NCI-H187 (cell line): ENCODE measurements around the gene CCDC85A.

ENCODE experiments used
- DNase-seq, 2 experiments: peaks; one replicate each; lab custom pipeline; 2025; lab: John Stamatoyannopoulos, UW

Gene CCDC85A

GRCh38 chr2:56309626-56310170, 125.9 kb downstream of the CCDC85A start:
- no peak for DNase-seq

GRCh38 chr2:56313500-56313921, 129.7 kb downstream of the CCDC85A start:
- DNase-seq, result no peak

GRCh38 chr2:56314371-56314770, 130.6 kb downstream of the CCDC85A start:
- DNase-seq, result no peak

GRCh38 chr2:56314796-56315195, 131.0 kb downstream of the CCDC85A start:
- DNase-seq, result no peak

- no peak for DNase-seq
These were observed 131.6 kb downstream of the CCDC85A start for GRCh38 chr2:56315376-56315775.

- no peak for DNase-seq
These were observed 132.2 kb downstream of the CCDC85A start for GRCh38 chr2:56316011-56316410.

- DNase-seq, result no peak
These were observed 134.4 kb downstream of the CCDC85A start for GRCh38 chr2:56318147-56318546.

- no peak for DNase-seq
These were observed 142.0 kb downstream of the CCDC85A start for GRCh38 chr2:56325661-56326345.

- DNase-seq, result no peak
These were observed 142.6 kb downstream of the CCDC85A start for GRCh38 chr2:56326346-56326741.

- no peak for DNase-seq
These were observed 148.0 kb downstream of the CCDC85A start for GRCh38 chr2:56331810-56332209.

GRCh38 chr2:56333812-56334485, 150.2 kb downstream of the CCDC85A start:
- DNase-seq, result no peak

- no peak for DNase-seq
These were observed 150.8 kb downstream of the CCDC85A start for GRCh38 chr2:56334622-56335021.

GRCh38 chr2:56335101-56335500, 151.3 kb downstream of the CCDC85A start:
- no peak for DNase-seq

GRCh38 chr2:56337342-56337741, 153.6 kb downstream of the CCDC85A start:
- DNase-seq, result peak; percentile 60 to 64

GRCh38 chr2:56338232-56338631, 154.4 kb downstream of the CCDC85A start:
- no peak for DNase-seq

GRCh38 chr2:56344771-56345170, 161.0 kb downstream of the CCDC85A start:
- DNase-seq, result no peak

GRCh38 chr2:56347881-56348280, 164.1 kb downstream of the CCDC85A start:
- no peak for DNase-seq

- DNase-seq, result no peak
These were observed 164.8 kb downstream of the CCDC85A start for GRCh38 chr2:56348392-56349210.

- DNase-seq, result no peak
These were observed 174.0 kb downstream of the CCDC85A start for GRCh38 chr2:56357655-56358295.

GRCh38 chr2:56361844-56362243, 178.1 kb downstream of the CCDC85A start:
- no peak for DNase-seq

- DNase-seq, result no peak
These were observed 181.1 kb downstream of the CCDC85A start for GRCh38 chr2:56364902-56365301.

- DNase-seq, result no peak
These were observed 185.5 kb downstream of the CCDC85A start for GRCh38 chr2:56369316-56369715.
